ENCODE results near the gene DGKQ. TPM values are rescaled to one million over a fixed set of nuclear protein-coding genes. Genes with fewer than 3 reads are reported as not detected.

The DGKQ gene
- total RNA-seq (2022; extraction: Qiagen RNA extraction; ENCODE audit: low read depth) = 4.0 to 7.9 TPM (median 6.9 TPM) in 5 replicates

GRCh38 chr4:973431-974397 lies at the start of gene DGKQ:
DGKQ (minus strand) TSS chr4:973569; CDS start chr4:973482, 87 bp downstream.

GRCh38 chr4:1011022-1011665 lies 37.8 kb upstream of the DGKQ start, which contains the start of gene FGFRL1:
FGFRL1 (plus strand) TSS chr4:1011626; CDS start chr4:1012486, 860 bp downstream.

GRCh38 chr4:993111-994029 lies 20.0 kb upstream of the DGKQ start, which contains the start of gene SLC26A1:
SLC26A1 (minus strand) TSS chr4:993404; CDS start chr4:991703, 1,701 bp downstream.

GRCh38 chr4:986879-987623 lies 13.7 kb upstream of the DGKQ start, which contains the start of gene IDUA:
IDUA (plus strand) TSS chr4:987044; CDS start chr4:987085, 41 bp downstream.

GRCh38 chr4:931960-932712 lies 41.2 kb downstream of the DGKQ start, which contains the start of the genes GAK and TMEM175:
GAK (minus strand) TSS chr4:932316; CDS start chr4:932187, 129 bp downstream.
TMEM175 (plus strand) TSS chr4:932460; CDS start chr4:947740, 15,280 bp downstream.

Other genes starting within 250 kb of the DGKQ start
- 0.47 to 0.70 TPM (median 0.51 TPM) in 5 replicates for gene CPLX1, start 147.4 kb downstream of the DGKQ start, total RNA-seq (2022; extraction: Qiagen RNA extraction; ENCODE audit: low read depth)
- gene GAK, start 41.3 kb downstream of the DGKQ start, total RNA-seq (2022; extraction: Qiagen RNA extraction; ENCODE audit: low read depth) = 31.9 to 52.0 TPM (median 45.8 TPM) in 5 replicates
- 8.6 to 10.0 TPM (median 9.0 TPM) in 5 replicates for gene TMEM175, start 41.1 kb downstream of the DGKQ start, total RNA-seq (2022; extraction: Qiagen RNA extraction; ENCODE audit: low read depth)
- gene IDUA, start 13.5 kb upstream of the DGKQ start, total RNA-seq (2022; extraction: Qiagen RNA extraction; ENCODE audit: low read depth) = 7.7 to 16.8 TPM (median 12.3 TPM) in 5 replicates
- gene SLC26A1, start 19.8 kb upstream of the DGKQ start, total RNA-seq (2022; extraction: Qiagen RNA extraction; ENCODE audit: low read depth) = 0.20 to 0.91 TPM (median 0.26 TPM) in 5 replicates
- 14.1 to 24.8 TPM (median 24.6 TPM) in 5 replicates for gene FGFRL1, start 38.1 kb upstream of the DGKQ start, total RNA-seq (2022; extraction: Qiagen RNA extraction; ENCODE audit: low read depth)
- 1.8 to 4.3 TPM (median 2.7 TPM) in 5 replicates for gene RNF212, start 140.0 kb upstream of the DGKQ start, total RNA-seq (2022; extraction: Qiagen RNA extraction; ENCODE audit: low read depth)
- 0.20 to 0.58 TPM (median 0.26 TPM) in 5 replicates for gene SPON2, start 199.0 kb upstream of the DGKQ start, total RNA-seq (2022; extraction: Qiagen RNA extraction; ENCODE audit: low read depth)